NCI-H1105 treated with DMSO at 0.1 percent for 48 hours (cell line): ENCODE measurements around the gene SFXN1.
"Not testable (repeated sequence)": the region's sequence is repeated elsewhere in the genome, so short reads cannot be mapped to it uniquely, and the experiment has no call there.

Experiments
- DNase-seq: peaks from one replicate; lab custom pipeline; 2025; lab: John Stamatoyannopoulos, UW

The SFXN1 gene

GRCh38 chr5:175478384-175479124, at the start of gene SFXN1:
SFXN1 (plus strand) TSS chr5:175478560; CDS start chr5:175492104, 13,544 bp downstream.
- peak; percentile 61 for DNase-seq

- no peak for DNase-seq
Observed at GRCh38 chr5:175434800-175435199, 43.6 kb upstream of the SFXN1 start.

GRCh38 chr5:175436359-175436758, 42.0 kb upstream of the SFXN1 start:
- no peak for DNase-seq

- no peak for DNase-seq
Observed at GRCh38 chr5:175438234-175438857, 40.0 kb upstream of the SFXN1 start.

GRCh38 chr5:175443514-175444059, 34.8 kb upstream of the SFXN1 start:
- DNase-seq: no peak

GRCh38 chr5:175444060-175444904, 34.1 kb upstream of the SFXN1 start, which contains the start of gene DRD1:
DRD1 (minus strand) TSS chr5:175444182; CDS start chr5:175443099, 1,083 bp downstream.
- DNase-seq: no peak

GRCh38 chr5:175444905-175445456, 33.4 kb upstream of the SFXN1 start:
- DNase-seq: no peak

- DNase-seq: not testable (repeated sequence)
Observed at GRCh38 chr5:175446378-175446777, 32.0 kb upstream of the SFXN1 start.

- DNase-seq: no peak
Observed at GRCh38 chr5:175447571-175447970, 30.8 kb upstream of the SFXN1 start.

GRCh38 chr5:175448276-175448675, 30.1 kb upstream of the SFXN1 start:
- no peak for DNase-seq

- no peak for DNase-seq
Observed at GRCh38 chr5:175452166-175452565, 26.2 kb upstream of the SFXN1 start.

- not testable (repeated sequence) for DNase-seq
Observed at GRCh38 chr5:175454338-175454737, 24.0 kb upstream of the SFXN1 start.

- no peak for DNase-seq
Observed at GRCh38 chr5:175456105-175456742, 22.1 kb upstream of the SFXN1 start.

GRCh38 chr5:175457466-175457865, 20.9 kb upstream of the SFXN1 start:
- no peak for DNase-seq

GRCh38 chr5:175460126-175460525, 18.2 kb upstream of the SFXN1 start:
- DNase-seq: peak; percentile 39

GRCh38 chr5:175460552-175460951, 17.8 kb upstream of the SFXN1 start:
- DNase-seq: no peak

- no peak for DNase-seq
Observed at GRCh38 chr5:175461370-175461769, 17.0 kb upstream of the SFXN1 start.

GRCh38 chr5:175463641-175464040, 14.7 kb upstream of the SFXN1 start:
- DNase-seq: peak; percentile 89

GRCh38 chr5:175464074-175464941, 14.1 kb upstream of the SFXN1 start:
- peak; percentile 89 for DNase-seq

GRCh38 chr5:175464942-175465233, 13.5 kb upstream of the SFXN1 start:
- no peak for DNase-seq

GRCh38 chr5:175465282-175465681, 13.1 kb upstream of the SFXN1 start:
- no peak for DNase-seq
